ENCODE data around the gene IQSEC2. TPM values are rescaled to one million over a fixed set of nuclear protein-coding genes. Genes with fewer than 3 reads are reported as not detected.

The IQSEC2 gene
- total and polyA plus RNA-seq, 2 of the 8 experiments (the other 6 are each of a cell fraction or from before 2014, with no cell fraction given): 6.1 to 54.9 TPM

- no peak for TF ChIP-seq TBP (IDR thresholded peaks at IDR 0.05; ENCODE audit: low read depth, low read length)
- no peak for TF ChIP-seq ASH2L (IDR thresholded peaks at IDR 0.05; ENCODE audit: low read length)
- no peak for TF ChIP-seq RAD21 (IDR thresholded peaks at IDR 0.05 in 1 of 2, conservative IDR thresholded peaks at IDR 0.05 in 1 of 2; ENCODE audit: low read depth in 2 of 2, low read length in 2 of 2)
- no peak for TF ChIP-seq FOSL1 (IDR thresholded peaks at IDR 0.05; ENCODE audit: insufficient read depth, low read depth, low read length)
Measured at GRCh38 chrX:53272808-53273337, 8.5 kb downstream of the IQSEC2 start (continued).

All from H1 (cell line).